GM12878 (cell line): ENCODE data around the gene PAPOLG. TPM values are rescaled to one million over a fixed set of nuclear protein-coding genes. Genes with fewer than 3 reads are reported as not detected.

ENCODE experiments used
- BCLAF1 ChIP-seq: fragments of 450-650 bp; IDR thresholded peaks from 2 replicates; pipeline ENCODE4 v1.6.1; 2017; ENCODE audit warnings: antibody characterized with exemption, mild to moderate bottlenecking, moderate library complexity
- BHLHE40 ChIP-seq, 2 experiments: fragments of 450-650 bp in 1 of 2; IDR thresholded peaks; 2 replicates each; pipeline ENCODE4 v1.6.1; 2011 to 2017; ENCODE audit warnings: low read depth in 2 of 2, borderline replicate concordance in 1 of 2, improper control_type of control experiment in 1 of 2, low read length in 1 of 2, mild to moderate bottlenecking in 1 of 2
- EGR1 ChIP-seq, 2 experiments: IDR thresholded peaks; 1 replicate in 1 of 2; 2 replicates in 1 of 2; pipeline ENCODE4 v1.6.1; 2011 to 2012; ENCODE audit warnings: low read depth in 2 of 2, low read length in 2 of 2, borderline replicate concordance in 1 of 2, mild to moderate bottlenecking in 1 of 2, moderate library complexity in 1 of 2
- ESRRA ChIP-seq: IDR thresholded peaks from 2 replicates; pipeline ENCODE4 v1.6.1; 2012; ENCODE audit warnings: mild to moderate bottlenecking, low read length, improper control_type of control experiment
- EZH2 ChIP-seq: IDR thresholded peaks from 2 replicates; pipeline ENCODE4 v1.6.1; 2012; ENCODE audit warnings: low read depth, mild to moderate bottlenecking, control low read depth, inconsistent platforms, low read length, borderline replicate concordance; ENCODE audit not compliant: control insufficient read depth
- JUNB ChIP-seq: IDR thresholded peaks from 2 replicates; pipeline ENCODE4 v1.6.1; 2016; ENCODE audit warnings: antibody characterized with exemption, mild to moderate bottlenecking
- MYC ChIP-seq: IDR thresholded peaks from 2 replicates; pipeline ENCODE4 v1.6.1; 2011; ENCODE audit warnings: mild to moderate bottlenecking, low read length, moderate library complexity, inconsistent platforms; ENCODE audit not compliant: insufficient read depth, insufficient replicate concordance, insufficient read length, severe bottlenecking
- NFIC ChIP-seq: IDR thresholded peaks from 2 replicates; pipeline ENCODE4 v1.6.1; 2012; ENCODE audit warnings: low read depth, mild to moderate bottlenecking, inconsistent platforms, low read length, moderate library complexity
- NR2C2 ChIP-seq: IDR thresholded peaks from 2 replicates; pipeline ENCODE4 v1.6.1; 2011; ENCODE audit warnings: borderline replicate concordance, low read depth; ENCODE audit not compliant: control insufficient read depth, insufficient read length
- NR2F1 ChIP-seq: fragments of 450-650 bp; conservative IDR thresholded peaks from 2 replicates; pipeline ENCODE4 v1.6.1; 2017; ENCODE audit warnings: mild to moderate bottlenecking
- NRF1 ChIP-seq: conservative IDR thresholded peaks from 2 replicates; pipeline ENCODE4 v1.6.1; 2011; ENCODE audit warnings: mild to moderate bottlenecking, low read depth, low read length, improper control_type of control experiment
- RCOR1 ChIP-seq: conservative IDR thresholded peaks from 2 replicates; pipeline ENCODE4 v1.6.1; 2012; ENCODE audit warnings: low read depth, low read length, improper control_type of control experiment
- REST ChIP-seq: IDR thresholded peaks from 2 replicates; pipeline ENCODE4 v1.6.1; 2012; ENCODE audit warnings: mild to moderate bottlenecking, low read depth, low read length
- RFX5 ChIP-seq: IDR thresholded peaks from 2 replicates; pipeline ENCODE4 v1.6.1; 2011; ENCODE audit warnings: low read depth, low read length, improper control_type of control experiment
- RUNX3 ChIP-seq: IDR thresholded peaks from 2 replicates; pipeline ENCODE4 v1.6.1; 2012; ENCODE audit warnings: low read length, inconsistent platforms
- SMAD5 ChIP-seq: IDR thresholded peaks from 2 replicates; pipeline ENCODE4 v1.6.1; 2016; ENCODE audit warnings: antibody characterized with exemption, low read depth
- SUZ12 ChIP-seq: fragments of 200-600 bp; sonication (generic); IDR thresholded peaks from one replicate; pipeline ENCODE4 v1.6.1; 2018; ENCODE audit warnings: antibody characterized with exemption, mild to moderate bottlenecking; ENCODE audit not compliant: unreplicated experiment
- USF2 ChIP-seq: IDR thresholded peaks from 2 replicates; pipeline ENCODE4 v1.6.1; 2011; ENCODE audit warnings: low read depth, low read length, improper control_type of control experiment, borderline replicate concordance
- YBX1 ChIP-seq: fragments of 450-650 bp; IDR thresholded peaks from 2 replicates; pipeline ENCODE4 v1.6.1; 2016; ENCODE audit warnings: antibody characterized with exemption
- ZNF207 ChIP-seq: fragments of 450-650 bp; IDR thresholded peaks from 2 replicates; pipeline ENCODE4 v1.6.1; 2014; ENCODE audit warnings: antibody characterized with exemption, mild to moderate bottlenecking, borderline replicate concordance
- polyA plus RNA-seq, 11 experiments: library from polyadenylated mRNA; depleted of rRNA in 4 of 11; unstranded in 6 of 11; stranded (reverse) in 5 of 11; fragments of >200 nt; fragmentation: Nextera tagmentation in 4 of 11; fragmentation: Illumina TruSeq in 1 of 11; extraction: Ambion mirVana in 4 of 11; extraction: Trizol in 1 of 11; gene quantifications; 1 replicate in 1 of 11; 2 replicates in 10 of 11; pipeline versions ENCODE4 v1.2.1 to v1.2.3, GENCODE V29; 2011 to 2016; ENCODE audit warnings: inconsistent platforms in 2 of 11, missing spikeins in 2 of 11, low read depth in 1 of 11
- total RNA-seq, 4 experiments: library from RNA; depleted of rRNA in 3 of 4; stranded (reverse); fragments of >200 nt in 3 of 4; fragmentation: Illumina TruSeq in 1 of 4; extraction: Trizol in 1 of 4; gene quantifications; 2 replicates each; pipeline versions ENCODE4 v1.2.1 to v1.2.3, GENCODE V29; 2013 to 2021
- TF ChIP-seq, protein P1 (sequence below): fragments of 450-650 bp; conservative IDR thresholded peaks from 2 replicates; pipeline ENCODE4 v1.6.1; 2017; ENCODE audit warnings: mild to moderate bottlenecking, moderate library complexity

PAPOLG gene
- total and polyA plus RNA-seq, 10 of the 15 experiments (the other 5 are each of a cell fraction or from before 2014, with no cell fraction given), result 4.2 to 15.8 (median 10.7) TPM

DNA sequence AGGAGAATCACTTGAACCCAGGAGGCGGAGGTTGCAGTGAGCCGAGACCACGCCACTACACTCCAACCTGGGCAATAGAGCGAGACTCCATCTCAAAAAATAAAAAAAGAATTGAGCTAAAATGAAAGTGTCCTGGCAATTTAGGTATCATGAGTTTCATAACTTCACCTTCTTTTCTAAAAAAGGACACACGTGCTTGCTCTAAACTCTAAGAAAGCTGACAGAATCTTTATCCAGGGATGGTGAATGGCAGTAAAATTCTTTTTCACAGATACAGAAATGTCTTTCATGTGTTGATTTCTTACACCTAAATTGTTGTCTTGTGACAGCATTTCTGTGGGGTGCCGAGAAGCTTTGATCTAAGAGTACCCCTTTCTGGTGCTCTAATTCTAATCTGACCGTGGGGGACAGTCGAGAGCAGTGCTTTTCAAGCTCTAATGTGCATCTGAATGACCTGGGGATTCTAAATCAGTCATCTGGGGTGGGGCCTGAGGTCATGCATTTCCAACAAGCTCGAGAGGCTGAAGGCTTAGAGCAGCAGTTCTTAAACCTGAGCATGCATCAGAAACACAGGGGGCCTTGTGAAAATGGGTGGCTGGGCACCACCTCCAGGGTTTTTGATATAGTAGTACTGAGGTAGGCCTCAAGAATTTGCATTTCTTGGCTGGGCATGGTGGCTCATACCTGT is 83.2 kb downstream of the PAPOLG start (continued):
- TF ChIP-seq SMAD5, result peak; percentile 39; the same call in 1 of the 2 replicates
- no peak for TF ChIP-seq ZNF207
- no peak for TF ChIP-seq EZH2
- TF ChIP-seq REST, result no peak
- no peak for TF ChIP-seq YBX1
- no peak for TF ChIP-seq NR2C2
- no peak for TF ChIP-seq SUZ12
- TF ChIP-seq JUNB, result peak; percentile 69
- no peak for TF ChIP-seq ESRRA
- no peak for TF ChIP-seq RFX5
- TF ChIP-seq, protein P1, sequence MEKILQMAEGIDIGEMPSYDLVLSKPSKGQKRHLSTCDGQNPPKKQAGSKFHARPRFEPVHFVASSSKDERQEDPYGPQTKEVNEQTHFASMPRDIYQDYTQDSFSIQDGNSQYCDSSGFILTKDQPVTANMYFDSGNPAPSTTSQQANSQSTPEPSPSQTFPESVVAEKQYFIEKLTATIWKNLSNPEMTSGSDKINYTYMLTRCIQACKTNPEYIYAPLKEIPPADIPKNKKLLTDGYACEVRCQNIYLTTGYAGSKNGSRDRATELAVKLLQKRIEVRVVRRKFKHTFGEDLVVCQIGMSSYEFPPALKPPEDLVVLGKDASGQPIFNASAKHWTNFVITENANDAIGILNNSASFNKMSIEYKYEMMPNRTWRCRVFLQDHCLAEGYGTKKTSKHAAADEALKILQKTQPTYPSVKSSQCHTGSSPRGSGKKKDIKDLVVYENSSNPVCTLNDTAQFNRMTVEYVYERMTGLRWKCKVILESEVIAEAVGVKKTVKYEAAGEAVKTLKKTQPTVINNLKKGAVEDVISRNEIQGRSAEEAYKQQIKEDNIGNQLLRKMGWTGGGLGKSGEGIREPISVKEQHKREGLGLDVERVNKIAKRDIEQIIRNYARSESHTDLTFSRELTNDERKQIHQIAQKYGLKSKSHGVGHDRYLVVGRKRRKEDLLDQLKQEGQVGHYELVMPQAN, result 0 out of 2 replicates have a peak, but pooled peaks have one; percentile 21
- TF ChIP-seq USF2, result no peak
- TF ChIP-seq RUNX3, result peak; percentile 55
- peak; percentile 70 for TF ChIP-seq NFIC
- peak; percentile 42 for TF ChIP-seq NR2F1
- TF ChIP-seq BCLAF1, result no peak
- TF ChIP-seq MYC, result no peak
- no peak for TF ChIP-seq EGR1 (IDR thresholded peaks at IDR 0.05; ENCODE audit: borderline replicate concordance in 1 of 2, low read depth in 2 of 2, low read length in 2 of 2)
- TF ChIP-seq RCOR1, result no peak
- peak; percentile 66 to 71; a peak in 3 of 4 replicates for TF ChIP-seq BHLHE40 (IDR thresholded peaks at IDR 0.05; ENCODE audit: borderline replicate concordance in 1 of 2, low read depth in 2 of 2, low read length in 1 of 2)
- no peak for TF ChIP-seq NRF1
